Activated CD8-positive, alpha-beta memory T cell treated with anti-CD3 and anti-CD28 coated beads, Interleukin-2, amount 50 U/mL, for 24 hours (primary cell): Measurements from ENCODE around the gene NPAS3.

ENCODE experiments used
- DNase-seq: peaks from one replicate; pipeline ENCODE4 v3.0.0-alpha.2; 2020; ENCODE audit errors: extremely low read depth

The NPAS3 gene

GRCh38 chr14:33377596-33378390 is 439.1 kb downstream of the NPAS3 start:
- no peak for DNase-seq

GRCh38 chr14:33381717-33382116 is 443.0 kb downstream of the NPAS3 start:
- DNase-seq: no peak

- DNase-seq: no peak
Observed at GRCh38 chr14:33386140-33386539, 447.5 kb downstream of the NPAS3 start.

- no peak for DNase-seq
Observed at GRCh38 chr14:33386781-33387180, 448.1 kb downstream of the NPAS3 start.

GRCh38 chr14:33390335-33390734 is 451.7 kb downstream of the NPAS3 start:
- DNase-seq: no peak

GRCh38 chr14:33393231-33393894 is 454.7 kb downstream of the NPAS3 start:
- no peak for DNase-seq

GRCh38 chr14:33393895-33394368 is 455.3 kb downstream of the NPAS3 start:
- no peak for DNase-seq

- DNase-seq: no peak
Observed at GRCh38 chr14:33401311-33401710, 462.6 kb downstream of the NPAS3 start.

GRCh38 chr14:33402604-33403003 is 463.9 kb downstream of the NPAS3 start:
- no peak for DNase-seq

GRCh38 chr14:33404054-33404453 is 465.4 kb downstream of the NPAS3 start:
- DNase-seq: no peak

- DNase-seq: no peak
Observed at GRCh38 chr14:33404964-33405574, 466.4 kb downstream of the NPAS3 start.

GRCh38 chr14:33406766-33407165 is 468.1 kb downstream of the NPAS3 start:
- no peak for DNase-seq

- DNase-seq: no peak
Observed at GRCh38 chr14:33408291-33408690, 469.6 kb downstream of the NPAS3 start.

- no peak for DNase-seq
Observed at GRCh38 chr14:33412450-33412849, 473.8 kb downstream of the NPAS3 start.

- DNase-seq: no peak
Observed at GRCh38 chr14:33413381-33413780, 474.7 kb downstream of the NPAS3 start.

GRCh38 chr14:33414041-33414440 is 475.4 kb downstream of the NPAS3 start:
- DNase-seq: no peak

GRCh38 chr14:33420051-33420627 is 481.5 kb downstream of the NPAS3 start:
- DNase-seq: no peak

- no peak for DNase-seq
Observed at GRCh38 chr14:33430414-33431035, 491.8 kb downstream of the NPAS3 start.

- DNase-seq: no peak
Observed at GRCh38 chr14:33432407-33433023, 493.8 kb downstream of the NPAS3 start.

- DNase-seq: no peak
Observed at GRCh38 chr14:33433396-33433795, 494.7 kb downstream of the NPAS3 start.

GRCh38 chr14:33435911-33436689 is 497.4 kb downstream of the NPAS3 start:
- DNase-seq: no peak
